Motor neuron (in vitro differentiated cells): ENCODE results near the gene CES3. TPM values are rescaled to one million over a fixed set of nuclear protein-coding genes. Genes with fewer than 3 reads are reported as not detected.

Source experiments
- ATAC-seq, 8 experiments: fragments of 200-7000 bp; cut with Tn5 transposase; replicated peaks in 6 of 8; 2 replicates each; pipeline ENCODE4 v1.8.0; 2021; ENCODE audit warnings: mild to moderate bottlenecking in 8 of 8, moderate library complexity in 8 of 8
- H3K27ac ChIP-seq, 2 donors: fragments of 250-450 bp; sonication (Bioruptor Pico); 2 replicates each; pipeline ENCODE4 v1.9.0; 2021; ENCODE audit warnings: antibody characterized with exemption in 2 of 2, mild to moderate bottlenecking in 2 of 2, moderate library complexity in 1 of 2
- H3K4me1 ChIP-seq, 2 donors: fragments of 250-450 bp; sonication (Bioruptor Pico); replicated peaks in 1 of 2; 2 replicates each; pipeline ENCODE4 v1.6.1; 2021; ENCODE audit warnings: antibody characterized with exemption in 2 of 2, mild to moderate bottlenecking in 2 of 2, moderate library complexity in 1 of 2
- H3K4me3 ChIP-seq, 5 donors: fragments of 250-450 bp; sonication (Bioruptor Pico); 2 replicates each; pipeline ENCODE4 v1.9.0; 2021; ENCODE audit warnings: antibody characterized with exemption in 5 of 5, mild to moderate bottlenecking in 5 of 5, moderate library complexity in 4 of 5
- WGBS, 10 experiments: fragments of 450-650 bp; shearing (Covaris generic); methylation state at CpG; one replicate each; pipeline ENCODE4 v1.0.0; 2022; 5-methylcytosine and 5-hydroxymethylcytosine counted together
- in situ Hi-C, 9 experiments: fragments of 400-800 bp; cut with MboI; loops; one replicate each; pipeline ENCODE4 v1.15.0; 2021; ENCODE audit warnings: low sequenced_read_pairs in 9 of 9, low pct_unique_long_range_greater_than_20kb in 2 of 9; ENCODE audit not compliant: unreplicated experiment in 9 of 9
- total RNA-seq, 8 experiments: library from RNA; unstranded; fragments of 300-600 nt; gene quantifications; 2 replicates each; pipeline versions ENCODE4 v1.2.3 to v1.2.4, GENCODE V29; 2022

Gene CES3
- total RNA-seq, 8 experiments from 2014 or later, result 0.09 to 1.9 (median 0.53) TPM

DNA sequence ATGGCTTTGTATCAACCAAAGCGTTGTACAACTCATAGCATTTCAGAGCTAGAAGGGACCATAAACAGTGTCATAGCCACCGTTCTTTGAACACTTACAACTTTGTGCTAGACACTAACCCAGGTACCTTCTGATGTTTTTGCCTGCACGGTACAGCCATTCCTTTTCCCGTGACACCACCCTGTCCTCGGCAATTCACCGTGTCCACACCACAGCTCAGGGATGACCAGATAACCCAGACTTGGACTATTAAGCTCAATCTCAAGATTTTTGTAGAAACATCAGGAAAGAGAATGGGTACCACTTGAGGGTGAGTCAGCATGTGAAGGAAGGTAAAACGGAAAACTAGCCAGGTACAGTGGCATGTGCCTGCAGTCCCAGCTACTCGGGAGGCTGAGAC lies 58.1 kb downstream of the CES3 start:
- Histone ChIP-seq H3K4me3 (no peak overlapping the region), H3K4me1 (peaks cover 3 to 7% of the 10 kb centered on the region in 2 donors), H3K27ac (no peak overlapping the region)
- ATAC-seq, result no peak
- in situ Hi-C loops, result no loop called here
- WGBS, 10 experiments, result 65 to 100% (median 87%) methylated on average over 1 to 6 of the region's 8 CpGs; no CpG with 5 or more reads in 2 of the 10 experiments

DNA sequence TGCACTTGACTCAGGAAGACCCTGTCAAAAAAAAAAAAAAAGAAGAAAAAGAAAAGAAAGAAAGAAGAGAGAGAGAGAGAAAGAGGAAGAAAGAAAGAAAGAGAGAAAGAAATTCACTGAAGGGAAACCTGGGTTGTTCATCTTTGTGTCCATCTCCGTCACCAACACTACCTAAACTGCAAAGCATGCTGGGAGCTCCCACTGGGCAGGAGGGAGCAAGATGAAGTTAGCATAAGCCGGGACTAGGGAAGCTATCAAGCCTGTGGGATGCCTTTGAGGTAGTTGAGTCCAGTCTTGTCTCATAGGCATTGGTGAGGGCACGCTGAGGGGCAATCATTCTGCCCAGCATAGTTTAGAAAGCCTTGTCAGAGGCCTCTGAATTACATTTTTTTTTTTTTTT lies 60.3 kb downstream of the CES3 start:
- 60 to 100% (median 85%) methylated on average over 1 to 3 of the region's 3 CpGs; no CpG with 5 or more reads in 1 of the 10 experiments for WGBS, 10 experiments
- ATAC-seq, result no peak
- no peaks in the 10 kb centered on the region for H3K4me1 ChIP-seq
- in situ Hi-C loops, result no loop called here
- no peak overlapping the region for H3K4me3 ChIP-seq
- H3K27ac ChIP-seq, result no peak overlapping the region

GRCh38 chr16:67022531-67023214 lies 61.6 kb downstream of the CES3 start:
- ATAC-seq, result no peak
- in situ Hi-C loops, result no loop called here
- H3K4me3 ChIP-seq, result no peak overlapping the region
- no peaks in the 10 kb centered on the region for H3K4me1 ChIP-seq
- H3K27ac ChIP-seq, result no peak overlapping the region
- 35 to 100% (median 74%) methylated on average over 1 to 4 of the region's 4 CpGs; no CpG with 5 or more reads in 2 of the 10 experiments for WGBS, 10 experiments

GRCh38 chr16:67023689-67024088 lies 62.6 kb downstream of the CES3 start:
- Histone ChIP-seq H3K4me1 (peaks cover 2 to 4% of the 10 kb centered on the region in 2 donors), H3K27ac (no peak overlapping the region), H3K4me3 (no peak overlapping the region)
- 78 to 100% (median 94%) methylated on average over 1 of the region's 1 CpG; no CpG with 5 or more reads in 4 of the 10 experiments for WGBS, 10 experiments
- in situ Hi-C loops, result no loop called here
- ATAC-seq, result no peak

Other genes starting within 250 kb of the CES3 start
- 100 to 1,000 TPM in 5 of 8 experiments, 10 to 100 TPM in 3; 71.9 to 174 (median 114) TPM for gene DYNC1LI2, start 209.7 kb upstream of the CES3 start, total RNA-seq
- gene TERB1, start 159.7 kb upstream of the CES3 start, total RNA-seq, result under 1 TPM in 2 of 8 experiments, not detected in 6; 0.05 to 0.09 TPM
- gene NAE1, start 130.3 kb upstream of the CES3 start, total RNA-seq, result 10 to 100 TPM; 46.1 to 82.6 (median 51.5) TPM
- 1 to 10 TPM in 1 of 8 experiments, under 1 TPM in 3, not detected in 4; 0.20 to 2.6 (median 0.42) TPM for gene CA7, start 116.9 kb upstream of the CES3 start, total RNA-seq
- gene PDP2, start 80.8 kb upstream of the CES3 start, total RNA-seq, result 10 to 100 TPM in 2 of 8 experiments, 1 to 10 TPM in 6; 4.3 to 19.0 (median 8.5) TPM
- under 1 TPM in 4 of 8 experiments, not detected in 4; 0.04 to 0.24 (median 0.09) TPM for gene CDH16, start 42.4 kb upstream of the CES3 start, total RNA-seq
- 10 to 100 TPM in 1 of 8 experiments, 1 to 10 TPM in 4, under 1 TPM in 3; 0.60 to 33.2 (median 2.1) TPM for gene RRAD, start 35.7 kb upstream of the CES3 start, total RNA-seq
- 100 to 1,000 TPM in 7 of 8 experiments, 10 to 100 TPM in 1; 95.4 to 159 (median 112) TPM for gene CIAO2B, start 26.9 kb upstream of the CES3 start, total RNA-seq
- 10 to 100 TPM; 16.8 to 73.9 (median 32.2) TPM for gene CES2, start 25.8 kb upstream of the CES3 start, total RNA-seq
- gene CES4A, start 27.3 kb downstream of the CES3 start, total RNA-seq, result 10 to 100 TPM in 3 of 8 experiments, 1 to 10 TPM in 4, under 1 TPM in 1; 0.96 to 27.4 (median 7.1) TPM
- 10 to 100 TPM; 20.1 to 77.7 (median 33.0) TPM for gene CBFB, start 67.9 kb downstream of the CES3 start, total RNA-seq
- 10 to 100 TPM; 10.4 to 18.8 (median 14.9) TPM for gene PHAF1, start 148.7 kb downstream of the CES3 start, total RNA-seq
- 10 to 100 TPM in 2 of 8 experiments, 1 to 10 TPM in 4, under 1 TPM in 2; 0.54 to 20.9 (median 4.3) TPM for gene B3GNT9, start 189.7 kb downstream of the CES3 start, total RNA-seq
- 10 to 100 TPM in 3 of 8 experiments, 1 to 10 TPM in 4, under 1 TPM in 1; 0.42 to 18.0 (median 6.6) TPM for gene TRADD, start 198.6 kb downstream of the CES3 start, total RNA-seq
- 10 to 100 TPM in 3 of 8 experiments, 1 to 10 TPM in 5; 1.0 to 44.5 (median 9.0) TPM for gene FBXL8, start 198.7 kb downstream of the CES3 start, total RNA-seq
- gene HSF4, start 203.5 kb downstream of the CES3 start, total RNA-seq, result 10 to 100 TPM in 7 of 8 experiments, 1 to 10 TPM in 1; 4.6 to 33.1 (median 18.4) TPM
- 10 to 100 TPM in 7 of 8 experiments, 1 to 10 TPM in 1; 7.3 to 28.0 (median 15.3) TPM for gene NOL3, start 209.3 kb downstream of the CES3 start, total RNA-seq
- gene MATCAP1, start 222.7 kb downstream of the CES3 start, total RNA-seq, result 10 to 100 TPM; 13.9 to 93.4 (median 55.0) TPM
- gene EXOC3L1, start 228.9 kb downstream of the CES3 start, total RNA-seq, result 1 to 10 TPM in 4 of 8 experiments, under 1 TPM in 4; 0.29 to 3.6 (median 0.98) TPM
- 10 to 100 TPM; 27.7 to 83.7 (median 48.5) TPM for gene E2F4, start 230.9 kb downstream of the CES3 start, total RNA-seq
- 1 to 10 TPM in 5 of 8 experiments, under 1 TPM in 3; 0.43 to 2.8 (median 1.2) TPM for gene ELMO3, start 237.9 kb downstream of the CES3 start, total RNA-seq